B cell (primary cell): Measurements from ENCODE around the gene TUBAL3. TPM values are rescaled to one million over a fixed set of nuclear protein-coding genes. Genes with fewer than 3 reads are reported as not detected.

Experiments
- ATAC-seq: fragments of 200-7000 bp; cut with Tn5 transposase; one replicate; pipeline ENCODE4 v1.10.0; 2021; ENCODE audit warnings: low read depth, mild to moderate bottlenecking, moderate number of reproducible peaks, moderate library complexity
- CTCF ChIA-PET: fragments of 350-600 bp; sonication (Branson Sonifier 250); formaldehyde crosslinking; loops from one replicate; lab custom pipeline; 2021; ENCODE audit warnings: antibody characterized with exemption, inconsistent platforms; lab: Charles Lee
- POLR2A ChIA-PET: fragments of 350-600 bp; sonication (Branson Sonifier 250); formaldehyde crosslinking; loops from one replicate; lab custom pipeline; 2021; ENCODE audit warnings: antibody characterized with exemption; lab: Charles Lee
- DNase-seq: peaks from one replicate; pipeline ENCODE4 v3.0.0; 2013
- H2AFZ ChIP-seq: 2 replicates; pipeline ENCODE4 v1.6.1; 2012; ENCODE audit warnings: mild to moderate bottlenecking, low read depth, low read length; ENCODE audit not compliant: insufficient read depth, poor library complexity, severe bottlenecking
- H3K27ac ChIP-seq, 2 donors: 1 replicate in 1 of 2; 2 replicates in 1 of 2; pipeline ENCODE4 v1.5.1; 2012 to 2013; ENCODE audit warnings: low read length in 2 of 2, mild to moderate bottlenecking in 2 of 2, moderate library complexity in 1 of 2
- H3K27me3 ChIP-seq, 4 experiments: fragments of 200-600 bp in 1 of 4; sonication (generic) in 1 of 4; replicated peaks in 1 of 4; 1 replicate in 2 of 4; 2 replicates in 2 of 4; pipeline versions ENCODE4 v1.6.1 to v1.7.0; 2013 to 2016; ENCODE audit warnings: low read length in 3 of 4, mild to moderate bottlenecking in 2 of 4, mixed read lengths in 1 of 4, moderate library complexity in 1 of 4; ENCODE audit not compliant: insufficient read depth in 4 of 4, control insufficient read depth in 3 of 4; ENCODE audit errors: control extremely low read depth in 1 of 4
- H3K36me3 ChIP-seq, 2 experiments: replicated peaks in 1 of 2; 1 replicate in 1 of 2; 2 replicates in 1 of 2; pipeline versions ENCODE4 v1.6.1 to v1.7.1; 2013; ENCODE audit warnings: low read length in 1 of 2; ENCODE audit not compliant: insufficient read depth in 2 of 2, control insufficient read depth in 1 of 2; ENCODE audit errors: control extremely low read depth in 1 of 2, extremely low read depth in 1 of 2
- H3K4me1 ChIP-seq, 2 donors: fragments of 200-600 bp in 1 of 2; sonication (generic) in 1 of 2; 1 replicate in 1 of 2; 2 replicates in 1 of 2; pipeline versions ENCODE4 v1.5.1 to v1.6.1; 2013 to 2017; ENCODE audit warnings: low read length in 2 of 2; ENCODE audit not compliant: control insufficient read depth in 2 of 2, insufficient read depth in 2 of 2
- H3K4me2 ChIP-seq: replicated peaks from 2 replicates; pipeline ENCODE3; 2012; ENCODE audit warnings: mild to moderate bottlenecking, low read depth, low read length; ENCODE audit not compliant: poor library complexity, severe bottlenecking
- H3K4me3 ChIP-seq, 5 experiments: fragments of 200-600 bp in 1 of 5; sonication (generic) in 1 of 5; 1 replicate in 3 of 5; 2 replicates in 2 of 5; pipeline versions ENCODE4 v1.5.1 to v1.7.0; 2011 to 2016; ENCODE audit warnings: low read length in 4 of 5, mild to moderate bottlenecking in 4 of 5, low read depth in 2 of 5, control low read depth in 1 of 5, moderate library complexity in 1 of 5; ENCODE audit not compliant: insufficient read depth in 1 of 5; ENCODE audit errors: control extremely low read depth in 1 of 5, extremely low read depth in 1 of 5
- H3K79me2 ChIP-seq: fragments of 200-600 bp; sonication (generic); one replicate; pipeline ENCODE4 v1.6.0; 2016; ENCODE audit warnings: low read length; ENCODE audit not compliant: control insufficient read depth, insufficient read depth
- H3K9ac ChIP-seq: fragments of 200-600 bp; sonication (generic); 2 replicates; pipeline ENCODE4 v1.6.1; 2017; ENCODE audit warnings: mild to moderate bottlenecking, low read length, moderate library complexity
- H3K9me3 ChIP-seq, 3 donors: one replicate each; pipeline versions ENCODE4 v1.6.1 to v1.7.1; 2013; ENCODE audit warnings: low read length in 2 of 3; ENCODE audit not compliant: control insufficient read depth in 2 of 3, insufficient read depth in 1 of 3; ENCODE audit errors: control extremely low read depth in 1 of 3
- H4K20me1 ChIP-seq: 2 replicates; pipeline ENCODE4 v1.6.0; 2012; ENCODE audit warnings: mild to moderate bottlenecking, low read length; ENCODE audit not compliant: insufficient read depth, control insufficient read depth, poor library complexity, severe bottlenecking
- H3K27ac Mint-ChIP-seq: one replicate; pipeline ENCODE4 v1.8.0; 2021; ENCODE audit warnings: mixed read lengths
- H3K27me3 Mint-ChIP-seq: one replicate; pipeline ENCODE4 v1.8.0; 2021; ENCODE audit warnings: mixed read lengths
- H3K4me1 Mint-ChIP-seq: one replicate; pipeline ENCODE4 v1.8.0; 2021; ENCODE audit warnings: mixed read lengths
- H3K4me3 Mint-ChIP-seq: one replicate; pipeline ENCODE4 v1.8.0; 2021; ENCODE audit warnings: mixed read lengths
- H3K9me3 Mint-ChIP-seq: one replicate; pipeline ENCODE4 v1.8.0; 2022; ENCODE audit warnings: mixed read lengths; ENCODE audit not compliant: insufficient read depth
- CTCF ChIP-seq: fragments of 200-600 bp; IDR thresholded peaks from one replicate; pipeline ENCODE4 v1.8.0; 2022; ENCODE audit warnings: antibody characterized with exemption, mild to moderate bottlenecking
- EZH2 ChIP-seq: IDR thresholded peaks from 2 replicates; pipeline ENCODE4 v1.6.1; 2012; ENCODE audit warnings: borderline replicate concordance, low read depth, mild to moderate bottlenecking, moderate library complexity, low read length; ENCODE audit not compliant: insufficient read depth, poor library complexity, severe bottlenecking
- WGBS: methylation state at CpG from one replicate; pipeline ENCODE4 v1.1.5; 2013; ENCODE audit warnings: missing lambda C conversion rate; ENCODE audit not compliant: insufficient coverage; 5-methylcytosine and 5-hydroxymethylcytosine counted together
- intact Hi-C: fragments of 100-400 bp; cut with micrococcal nuclease; formaldehyde crosslinking; loops from one replicate; pipeline ENCODE4 v1.10.0; 2022
- polyA plus RNA-seq: library from polyadenylated mRNA; depleted of rRNA; stranded (reverse); fragments of >200 nt; gene quantifications from 2 replicates; pipeline ENCODE4 v1.2.3, GENCODE V29; 2012
- total RNA-seq, 2 donors: library from RNA; stranded (reverse); fragments of 120-200 nt in 1 of 2; gene quantifications; 1 replicate in 1 of 2; 2 replicates in 1 of 2; pipeline versions ENCODE4 v1.2.3 to v1.2.4, GENCODE V29; 2013 to 2022

The TUBAL3 gene
- total and polyA plus RNA-seq, 2 donors (not counting 1 experiment from before 2014, with no cell fraction given): not detected

- Mint-ChIP-seq H3K4me1 (no peaks in the 10 kb centered on the region), H3K27me3 (no peaks in the 10 kb centered on the region), H3K9me3 (peaks cover 6% of the 10 kb centered on the region), H3K27ac (no peak overlapping the region), H3K4me3 (no peak overlapping the region)
- H3K36me3 ChIP-seq: no peaks in the 10 kb centered on the region
- ATAC-seq (no peak), DNase-seq (no peak)
- H3K27me3 ChIP-seq: no peaks in the 10 kb centered on the region
- H3K4me1 ChIP-seq: no peaks in the 10 kb centered on the region
- TF ChIP-seq EZH2 (no peak), CTCF (no peak)
- ChIA-PET POLR2A (no interaction called here), CTCF (no interaction called here)
- intact Hi-C loops: no loop called here
- H3K4me3 ChIP-seq: no peak overlapping the region
- no peak overlapping the region for H3K9ac ChIP-seq
- peaks cover 3% of the 10 kb centered on the region for H3K79me2 ChIP-seq
- peaks cover 3 to 7% (median 4%) of the 10 kb centered on the region in 3 donors for H3K9me3 ChIP-seq
- no peak overlapping the region for H3K4me2 ChIP-seq
- no peak overlapping the region for H3K27ac ChIP-seq
- H2AFZ ChIP-seq: no peak overlapping the region
- no peaks in the 10 kb centered on the region for H4K20me1 ChIP-seq
These were observed 14.0 kb upstream of the TUBAL3 start for GRCh38 chr10:5418584-5418983.

GRCh38 chr10:5416981-5417380 is 12.4 kb upstream of the TUBAL3 start:
- H3K4me1 Mint-ChIP-seq: peaks cover 4% of the 10 kb centered on the region
- ChIA-PET POLR2A (no interaction called here), CTCF (interaction anchor here (1.3 kb wide), 1 partner anchor 206 kb away, joined by 4 read pairs; no protein-coding TSS in a partner anchor)

More at GRCh38 chr10:5416981-5417380, 12.4 kb upstream of the TUBAL3 start:
- 91% methylated on average over 7 of the region's 11 CpGs for WGBS
- Histone ChIP-seq H2AFZ (no peak overlapping the region), H3K9me3 (peaks cover 3 to 7% (median 4%) of the 10 kb centered on the region in 3 donors), H3K36me3 (no peaks in the 10 kb centered on the region), H4K20me1 (no peaks in the 10 kb centered on the region), H3K4me2 (no peak overlapping the region), H3K4me3 (no peak overlapping the region), H3K27me3 (peaks cover 0 to 7% (median 0%) of the 10 kb centered on the region in 4 experiments), H3K9ac (no peak overlapping the region), H3K79me2 (no peaks in the 10 kb centered on the region), H3K4me1 (peaks cover 7 to 8% of the 10 kb centered on the region in 2 donors), H3K27ac (no peak overlapping the region)
- H3K9me3 Mint-ChIP-seq: peaks cover 6% of the 10 kb centered on the region
- intact Hi-C loops: no loop called here
- H3K4me3 Mint-ChIP-seq: no peak overlapping the region
- H3K27me3 Mint-ChIP-seq: no peaks in the 10 kb centered on the region
- no peak overlapping the region for H3K27ac Mint-ChIP-seq
- DNase-seq (no peak), ATAC-seq (no peak)
- TF ChIP-seq CTCF (no peak), EZH2 (no peak)
